WERI-Rb-1 (cell line): ENCODE measurements around the gene CRYL1.

Experiments
- DNase-seq: peaks from one replicate; pipeline ENCODE4 v3.0.0-alpha.2; 2020
- H3K27ac ChIP-seq: fragments of 250-450 bp; sonication (Bioruptor Pico); 2 replicates; pipeline ENCODE4 v1.5.1; 2020; ENCODE audit warnings: mild to moderate bottlenecking, moderate library complexity
- H3K27me3 ChIP-seq: fragments of 250-450 bp; sonication (Bioruptor Pico); 2 replicates; pipeline ENCODE4 v1.5.1; 2021; ENCODE audit warnings: mild to moderate bottlenecking, low read depth, moderate library complexity; ENCODE audit not compliant: insufficient read depth, severe bottlenecking
- H3K36me3 ChIP-seq: fragments of 250-450 bp; sonication (Bioruptor Pico); 2 replicates; pipeline ENCODE4 v1.5.1; 2020; ENCODE audit warnings: mild to moderate bottlenecking, moderate library complexity
- H3K4me3 ChIP-seq: 2 replicates; pipeline ENCODE4 v1.5.1; 2011; ENCODE audit warnings: low read depth, mild to moderate bottlenecking, control low read depth, low read length
- H3K9me3 ChIP-seq: fragments of 250-450 bp; sonication (Bioruptor Pico); 2 replicates; pipeline ENCODE4 v1.5.1; 2021; ENCODE audit warnings: mild to moderate bottlenecking, moderate library complexity; ENCODE audit not compliant: severe bottlenecking
- TF ChIP-seq, protein P1 (sequence below): IDR thresholded peaks from 2 replicates; pipeline ENCODE4 v1.5.1; 2011; ENCODE audit warnings: low read depth, mild to moderate bottlenecking, control low read depth, inconsistent platforms, low read length

CRYL1 gene

DNA sequence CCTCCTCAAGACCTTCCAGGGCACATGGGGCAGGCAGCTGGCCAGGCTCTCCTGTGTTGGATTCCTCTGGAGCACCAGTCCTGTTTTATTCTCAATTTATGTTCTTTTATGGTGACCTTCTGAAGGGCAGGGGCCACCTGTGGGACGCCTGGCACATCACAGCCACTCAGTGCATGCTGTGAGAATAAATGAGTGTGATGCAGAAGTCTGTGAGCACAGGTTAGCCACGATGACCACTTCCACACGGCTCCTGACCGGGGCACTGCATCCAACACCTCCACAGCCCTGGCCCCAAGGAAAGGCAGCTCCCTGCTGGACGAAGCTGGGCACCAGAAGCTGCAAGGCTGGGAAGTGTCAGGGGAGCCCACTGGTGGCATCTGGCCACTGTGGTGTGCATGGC is 122.8 kb downstream of the CRYL1 start:
- Histone ChIP-seq H3K36me3 (no peaks in the 10 kb centered on the region), H3K9me3 (no peaks in the 10 kb centered on the region), H3K4me3 (no peak overlapping the region), H3K27me3 (peaks cover 96% of the 10 kb centered on the region), H3K27ac (no peak overlapping the region)
- no peak for DNase-seq
- TF ChIP-seq, protein P1, sequence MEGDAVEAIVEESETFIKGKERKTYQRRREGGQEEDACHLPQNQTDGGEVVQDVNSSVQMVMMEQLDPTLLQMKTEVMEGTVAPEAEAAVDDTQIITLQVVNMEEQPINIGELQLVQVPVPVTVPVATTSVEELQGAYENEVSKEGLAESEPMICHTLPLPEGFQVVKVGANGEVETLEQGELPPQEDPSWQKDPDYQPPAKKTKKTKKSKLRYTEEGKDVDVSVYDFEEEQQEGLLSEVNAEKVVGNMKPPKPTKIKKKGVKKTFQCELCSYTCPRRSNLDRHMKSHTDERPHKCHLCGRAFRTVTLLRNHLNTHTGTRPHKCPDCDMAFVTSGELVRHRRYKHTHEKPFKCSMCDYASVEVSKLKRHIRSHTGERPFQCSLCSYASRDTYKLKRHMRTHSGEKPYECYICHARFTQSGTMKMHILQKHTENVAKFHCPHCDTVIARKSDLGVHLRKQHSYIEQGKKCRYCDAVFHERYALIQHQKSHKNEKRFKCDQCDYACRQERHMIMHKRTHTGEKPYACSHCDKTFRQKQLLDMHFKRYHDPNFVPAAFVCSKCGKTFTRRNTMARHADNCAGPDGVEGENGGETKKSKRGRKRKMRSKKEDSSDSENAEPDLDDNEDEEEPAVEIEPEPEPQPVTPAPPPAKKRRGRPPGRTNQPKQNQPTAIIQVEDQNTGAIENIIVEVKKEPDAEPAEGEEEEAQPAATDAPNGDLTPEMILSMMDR: no peak

DNA sequence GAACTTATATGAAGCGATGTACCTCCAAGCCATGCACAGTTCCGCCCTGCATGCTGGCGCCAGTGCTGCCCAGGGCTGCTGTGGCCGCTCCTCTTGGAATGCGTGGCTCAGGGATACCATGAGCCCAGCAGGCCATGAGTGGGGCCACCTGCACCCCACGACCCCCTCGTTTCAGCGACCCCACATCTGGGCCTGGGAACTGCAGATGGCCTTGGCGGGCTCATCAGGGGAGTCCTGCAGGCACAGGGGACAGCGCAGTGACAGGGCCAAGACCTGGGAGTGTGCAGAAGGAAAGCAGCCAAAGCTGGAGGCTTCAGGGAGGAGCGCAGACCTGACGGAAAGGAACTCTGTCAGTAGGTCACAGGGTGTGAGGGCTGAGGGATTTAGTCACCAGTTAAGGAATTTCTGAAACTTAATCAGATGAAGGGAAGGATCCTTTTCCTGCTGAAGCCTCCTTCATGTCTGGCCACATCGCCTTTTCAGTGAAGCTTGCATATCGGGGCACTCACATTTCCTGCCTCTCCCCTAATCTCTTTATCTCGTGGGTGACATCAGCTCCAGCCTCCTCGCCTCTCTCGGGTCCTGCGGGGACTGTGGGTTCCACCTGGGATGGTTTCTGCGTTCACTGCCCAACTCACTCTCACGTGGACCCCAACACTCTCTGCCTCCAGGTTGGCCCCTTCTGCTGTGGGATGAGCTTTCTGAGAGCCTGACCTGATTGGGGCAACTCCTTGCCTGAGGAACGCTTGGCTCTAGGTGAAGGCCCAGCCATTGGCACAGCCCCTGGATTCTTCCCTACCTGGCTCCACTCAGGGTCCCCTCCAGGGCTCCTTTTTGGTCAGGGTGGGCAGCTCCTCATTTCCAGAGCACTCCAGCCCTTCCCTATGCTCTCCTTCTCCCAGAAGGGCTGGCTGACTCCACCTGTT is 123.5 kb downstream of the CRYL1 start:
- TF ChIP-seq, protein P1: no peak
- Histone ChIP-seq H3K27ac (no peak overlapping the region), H3K27me3 (peaks cover 96% of the 10 kb centered on the region), H3K9me3 (no peaks in the 10 kb centered on the region), H3K36me3 (no peaks in the 10 kb centered on the region), H3K4me3 (no peak overlapping the region)
- DNase-seq: no peak

DNA sequence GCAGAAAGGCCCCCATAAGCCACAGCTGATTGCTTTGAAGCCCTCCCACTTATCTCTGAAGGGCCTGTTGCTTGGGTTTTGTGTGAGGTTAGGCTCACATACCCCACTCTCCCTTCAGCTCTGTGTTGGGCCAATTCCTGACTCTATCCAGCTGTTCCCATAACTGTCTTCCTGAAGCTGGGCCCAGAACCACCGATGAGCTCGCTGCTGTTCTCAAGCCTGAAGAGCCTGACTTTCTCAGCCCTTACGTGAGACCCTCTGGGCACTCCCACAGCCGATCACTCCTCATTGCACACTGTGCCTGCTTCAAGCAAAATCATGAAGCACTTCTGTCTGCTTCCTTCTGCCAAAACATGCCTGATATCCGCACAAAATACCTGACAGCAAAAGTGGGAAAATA is 124.1 kb downstream of the CRYL1 start:
- TF ChIP-seq, protein P1: no peak
- Histone ChIP-seq H3K4me3 (no peak overlapping the region), H3K9me3 (peaks cover 5% of the 10 kb centered on the region), H3K27me3 (peaks cover 92% of the 10 kb centered on the region), H3K36me3 (no peaks in the 10 kb centered on the region), H3K27ac (no peak overlapping the region)
- DNase-seq: no peak

DNA sequence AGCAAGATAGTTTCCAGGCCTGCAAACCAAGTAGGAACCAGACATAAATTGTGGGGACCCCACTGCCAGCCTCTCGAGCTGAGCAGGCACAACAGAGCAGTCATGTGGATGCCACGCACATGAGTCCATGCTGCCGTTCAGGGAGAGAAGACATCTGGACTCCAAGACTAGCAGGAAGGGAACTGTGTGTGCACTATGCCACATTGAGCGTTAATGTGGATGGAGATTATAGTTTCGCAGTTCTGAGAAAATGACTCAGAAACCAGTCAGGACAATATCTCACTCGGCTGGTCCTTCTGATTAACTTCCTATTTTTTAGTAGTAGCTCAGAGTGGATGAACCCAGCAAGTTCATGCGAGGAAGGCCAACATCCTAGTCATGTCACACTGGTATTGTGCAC is 124.9 kb downstream of the CRYL1 start:
- no peak overlapping the region for H3K4me3 ChIP-seq
- DNase-seq: no peak
- peaks cover 5% of the 10 kb centered on the region for H3K9me3 ChIP-seq
- TF ChIP-seq, protein P1: no peak
- H3K27ac ChIP-seq: no peak overlapping the region
- no peaks in the 10 kb centered on the region for H3K36me3 ChIP-seq
- peaks cover 90% of the 10 kb centered on the region for H3K27me3 ChIP-seq

DNA sequence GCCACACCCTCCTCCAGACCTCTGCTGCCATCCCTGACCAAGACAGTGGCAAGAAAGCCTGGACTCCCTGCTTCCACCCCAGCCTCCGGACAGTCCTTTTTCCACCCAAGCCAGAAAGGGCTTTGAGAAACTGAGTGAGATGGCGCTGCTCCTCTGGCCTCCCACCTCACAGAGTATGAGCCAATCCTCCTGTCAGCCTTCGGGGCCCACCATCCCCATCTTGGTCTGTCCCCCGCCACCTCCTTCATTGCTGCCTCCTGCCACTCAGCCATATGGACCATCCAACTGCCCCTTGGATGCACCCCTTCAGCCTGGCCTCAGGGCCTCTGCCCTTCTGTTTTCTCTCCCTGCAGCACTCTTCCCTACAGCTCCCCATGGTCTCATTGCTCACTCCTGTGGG is 125.7 kb downstream of the CRYL1 start:
- TF ChIP-seq, protein P1: no peak
- Histone ChIP-seq H3K36me3 (no peaks in the 10 kb centered on the region), H3K9me3 (peaks cover 5% of the 10 kb centered on the region), H3K4me3 (no peak overlapping the region), H3K27me3 (peaks cover 93% of the 10 kb centered on the region), H3K27ac (no peak overlapping the region)
- DNase-seq: no peak

DNA sequence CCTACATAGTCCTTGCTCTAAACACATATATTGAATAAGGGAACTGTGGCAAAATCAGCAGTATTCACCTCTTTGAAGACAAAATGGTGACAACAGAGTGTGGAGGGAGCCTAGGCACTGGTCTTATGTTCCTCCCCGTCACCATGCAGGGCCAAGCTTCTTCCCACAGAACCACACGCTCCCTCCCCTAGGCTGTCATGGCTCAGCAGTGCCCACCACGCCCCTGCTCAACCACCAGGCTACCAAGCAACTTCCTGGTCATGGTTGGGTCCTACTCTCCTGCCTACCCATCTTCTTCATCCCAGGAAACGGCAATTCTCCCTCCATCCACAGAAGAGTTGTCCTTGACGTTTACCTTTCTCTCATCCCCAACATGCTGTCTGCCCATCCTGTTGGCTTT is 126.1 kb downstream of the CRYL1 start:
- Histone ChIP-seq H3K36me3 (no peaks in the 10 kb centered on the region), H3K27me3 (peaks cover 93% of the 10 kb centered on the region), H3K27ac (no peak overlapping the region), H3K9me3 (peaks cover 5% of the 10 kb centered on the region), H3K4me3 (no peak overlapping the region)
- TF ChIP-seq, protein P1: no peak
- DNase-seq: no peak
